Measurements from ENCODE around the gene ANKRD18A. TPM values are rescaled to one million over a fixed set of nuclear protein-coding genes. Genes with fewer than 3 reads are reported as not detected.
A peak's percentile ranks its signal among the peaks of the same experiment; 100 is the strongest.

The ANKRD18A gene
- not detected for polyA plus RNA-seq (2012; ENCODE audit: insufficient read depth, insufficient read length, low read depth)

DNA sequence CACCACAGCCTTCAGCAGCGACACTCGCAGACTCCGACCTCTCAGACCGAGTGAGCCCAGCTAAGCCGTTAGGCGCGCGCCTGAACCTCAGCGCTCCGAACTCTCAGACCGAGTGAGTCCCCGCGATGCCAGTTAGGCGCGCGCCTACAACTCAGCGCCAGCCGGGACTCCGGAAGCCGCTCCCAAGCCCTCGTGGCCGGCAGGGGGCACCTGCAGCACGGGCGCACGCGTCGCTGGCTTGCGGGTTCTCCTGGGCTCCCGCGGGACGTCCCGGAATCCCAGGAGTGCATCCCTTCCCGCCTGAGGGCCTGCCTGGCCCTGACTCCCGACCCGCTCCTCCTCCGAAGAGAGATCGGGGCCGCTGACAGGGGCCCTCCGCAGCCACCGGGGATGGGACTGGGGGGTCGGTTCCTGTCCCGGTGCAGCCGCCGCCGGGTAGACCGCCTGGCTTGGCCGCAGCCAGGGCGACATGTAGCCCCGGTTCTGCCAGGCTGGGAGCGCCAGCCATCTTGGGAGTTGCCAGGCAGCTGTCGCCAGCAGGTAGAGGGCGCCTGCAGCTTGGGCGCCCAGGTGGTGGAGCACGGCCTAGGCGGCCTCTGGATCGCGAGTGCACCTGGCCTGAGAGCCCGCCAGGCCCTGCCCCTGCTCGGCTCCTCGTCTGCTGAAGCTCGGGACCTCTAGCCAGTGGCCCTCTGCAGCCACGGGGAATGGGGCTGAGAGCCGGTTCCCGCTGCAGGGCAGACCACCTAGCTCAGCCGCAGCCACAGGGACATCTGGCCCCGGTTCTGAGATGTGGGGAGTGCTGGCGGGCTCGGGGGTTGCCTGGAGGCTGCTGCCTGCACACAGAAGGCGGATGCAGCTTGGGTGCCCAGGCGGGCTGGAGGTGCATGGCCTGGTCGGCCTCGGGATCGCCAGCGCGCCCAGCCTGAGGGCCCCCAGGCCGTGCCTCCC lies at the start of gene ANKRD18A:
Gene ANKRD18A, minus strand, starts transcription at position 114 of the 951 bp plus-strand sequence. CDS start 311 bp downstream, outside the sequence.
- peaks cover 80% of the 10 kb centered on the region for H3K27me3 ChIP-seq

DNA sequence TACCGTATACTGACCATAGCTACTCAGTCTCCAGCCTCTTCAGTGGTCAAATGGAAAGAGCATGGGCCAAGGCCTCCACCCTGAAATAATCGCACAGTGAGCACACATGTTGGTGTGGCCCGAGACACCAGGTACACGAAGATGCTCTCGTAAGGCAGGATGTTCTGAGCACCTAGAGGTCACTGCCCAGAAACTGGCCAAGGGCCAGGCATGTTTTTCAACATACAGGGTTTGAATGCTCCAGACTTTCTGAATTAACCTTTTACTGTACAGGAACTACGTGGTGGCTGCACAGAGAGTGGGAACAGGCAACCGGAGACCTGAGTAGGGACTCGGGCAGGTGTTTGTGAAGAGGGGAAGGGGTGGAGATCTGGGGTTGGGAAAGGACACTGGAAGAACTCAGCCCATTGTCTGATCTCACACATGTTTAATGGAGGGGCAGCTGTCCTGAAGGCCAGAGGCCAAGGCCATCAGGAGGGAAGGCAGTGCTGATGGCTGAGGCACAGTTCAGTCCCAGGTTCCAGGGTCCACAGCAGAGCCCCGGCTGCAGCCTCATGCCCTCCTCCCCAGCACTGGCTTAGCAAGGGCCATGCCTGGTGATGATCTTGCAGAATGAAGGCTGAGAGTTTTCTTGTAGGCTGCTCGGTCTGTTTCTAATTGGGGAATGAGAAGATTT lies 48.5 kb upstream of the ANKRD18A start:
- Histone ChIP-seq H3K27me3 (no peaks in the 10 kb centered on the region), H3K9me3 (no peaks in the 10 kb centered on the region), H3K36me3 (no peaks in the 10 kb centered on the region), H3K4me1 (no peaks in the 10 kb centered on the region), H3K4me3 (ENCODE audit: low read depth, low read length) (no peak overlapping the region)
- TF ChIP-seq, protein P1, sequence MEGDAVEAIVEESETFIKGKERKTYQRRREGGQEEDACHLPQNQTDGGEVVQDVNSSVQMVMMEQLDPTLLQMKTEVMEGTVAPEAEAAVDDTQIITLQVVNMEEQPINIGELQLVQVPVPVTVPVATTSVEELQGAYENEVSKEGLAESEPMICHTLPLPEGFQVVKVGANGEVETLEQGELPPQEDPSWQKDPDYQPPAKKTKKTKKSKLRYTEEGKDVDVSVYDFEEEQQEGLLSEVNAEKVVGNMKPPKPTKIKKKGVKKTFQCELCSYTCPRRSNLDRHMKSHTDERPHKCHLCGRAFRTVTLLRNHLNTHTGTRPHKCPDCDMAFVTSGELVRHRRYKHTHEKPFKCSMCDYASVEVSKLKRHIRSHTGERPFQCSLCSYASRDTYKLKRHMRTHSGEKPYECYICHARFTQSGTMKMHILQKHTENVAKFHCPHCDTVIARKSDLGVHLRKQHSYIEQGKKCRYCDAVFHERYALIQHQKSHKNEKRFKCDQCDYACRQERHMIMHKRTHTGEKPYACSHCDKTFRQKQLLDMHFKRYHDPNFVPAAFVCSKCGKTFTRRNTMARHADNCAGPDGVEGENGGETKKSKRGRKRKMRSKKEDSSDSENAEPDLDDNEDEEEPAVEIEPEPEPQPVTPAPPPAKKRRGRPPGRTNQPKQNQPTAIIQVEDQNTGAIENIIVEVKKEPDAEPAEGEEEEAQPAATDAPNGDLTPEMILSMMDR (IDR thresholded peaks at IDR 0.05; ENCODE audit: low read depth, low read length) = no peak
- no peak for DNase-seq

More for the DNA sequence above, at the start of gene ANKRD18A:
- Histone ChIP-seq H3K9me3 (no peaks in the 10 kb centered on the region), H3K36me3 (no peaks in the 10 kb centered on the region), H3K4me3 (ENCODE audit: low read depth, low read length) (peak within 1 kb of the TSS; percentile 58), H3K4me1 (peaks cover 4% of the 10 kb centered on the region; the same call in 1 of the 2 replicates)
- TF ChIP-seq, protein P1 (IDR thresholded peaks at IDR 0.05; ENCODE audit: low read depth, low read length) = peak; percentile 70
- DNase-seq = peak; percentile 87

DNA sequence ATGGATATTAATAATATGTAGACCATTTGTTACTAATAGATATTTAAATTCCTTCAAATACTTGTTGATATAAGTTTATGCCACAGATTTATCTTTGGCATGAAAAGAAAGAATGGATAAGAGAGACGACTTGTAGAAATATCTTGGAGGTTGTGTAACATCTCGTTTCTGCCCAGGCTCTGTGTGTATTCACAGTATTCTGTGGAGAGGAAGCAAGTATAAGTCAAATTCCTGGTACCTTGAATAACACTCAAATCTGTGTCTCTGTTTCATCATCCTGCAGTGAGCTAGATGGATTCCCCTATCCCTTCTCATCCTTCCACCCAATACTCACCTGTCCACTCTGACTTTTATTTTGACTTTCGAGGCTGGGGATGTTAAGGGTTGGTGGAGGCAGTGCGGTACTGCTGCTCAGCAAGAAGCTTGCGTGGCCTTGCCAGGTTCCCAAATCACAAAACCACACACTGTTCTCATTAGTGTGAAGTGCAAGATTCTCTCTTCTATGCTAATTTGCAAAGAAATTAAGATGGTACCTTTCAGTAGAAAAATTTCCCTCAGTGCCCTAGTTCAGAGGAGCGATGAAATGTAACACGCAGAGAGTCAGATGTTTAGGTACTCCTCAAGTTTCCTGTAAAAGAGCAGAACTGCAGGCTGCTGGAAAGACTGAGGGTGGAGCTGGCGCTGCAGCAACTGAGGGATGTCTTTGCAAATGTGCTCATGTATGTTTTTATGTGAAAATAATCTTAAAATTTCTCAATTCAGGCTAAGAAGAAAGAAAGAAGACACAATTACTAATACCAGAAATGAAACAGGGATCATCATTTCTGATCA lies 42.6 kb upstream of the ANKRD18A start:
- no peak for DNase-seq

DNA sequence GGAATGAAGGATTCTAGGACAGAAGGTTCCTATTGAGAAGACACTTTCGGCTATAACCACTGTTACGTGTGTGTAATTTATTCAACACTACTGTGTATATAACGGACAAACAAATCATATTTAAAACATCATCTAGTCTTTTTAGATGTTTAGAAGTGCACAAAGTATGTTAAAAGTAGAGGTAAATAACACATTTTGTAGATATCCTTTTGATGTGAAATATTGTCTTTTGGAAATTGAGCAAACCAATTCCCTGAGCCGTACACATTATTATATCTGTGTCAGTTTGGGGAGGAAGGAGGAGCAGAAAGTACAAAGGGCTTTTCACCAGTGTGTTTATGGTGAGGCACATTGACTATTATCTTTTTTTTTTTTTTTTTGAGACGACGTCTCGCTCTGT lies 39.1 kb upstream of the ANKRD18A start:
- Histone ChIP-seq H3K27me3 (peaks cover 4% of the 10 kb centered on the region), H3K4me1 (no peaks in the 10 kb centered on the region), H3K4me3 (ENCODE audit: low read depth, low read length) (no peak overlapping the region), H3K9me3 (no peaks in the 10 kb centered on the region), H3K36me3 (no peaks in the 10 kb centered on the region)
- DNase-seq = no peak
- TF ChIP-seq, protein P1 (IDR thresholded peaks at IDR 0.05; ENCODE audit: low read depth, low read length) = no peak

More for the DNA sequence above, 42.6 kb upstream of the ANKRD18A start:
- Histone ChIP-seq H3K9me3 (no peaks in the 10 kb centered on the region), H3K4me3 (ENCODE audit: low read depth, low read length) (no peak overlapping the region), H3K27me3 (no peaks in the 10 kb centered on the region), H3K36me3 (no peaks in the 10 kb centered on the region), H3K4me1 (no peaks in the 10 kb centered on the region)
- TF ChIP-seq, protein P1 (IDR thresholded peaks at IDR 0.05; ENCODE audit: low read depth, low read length) = peak; percentile 36

DNA sequence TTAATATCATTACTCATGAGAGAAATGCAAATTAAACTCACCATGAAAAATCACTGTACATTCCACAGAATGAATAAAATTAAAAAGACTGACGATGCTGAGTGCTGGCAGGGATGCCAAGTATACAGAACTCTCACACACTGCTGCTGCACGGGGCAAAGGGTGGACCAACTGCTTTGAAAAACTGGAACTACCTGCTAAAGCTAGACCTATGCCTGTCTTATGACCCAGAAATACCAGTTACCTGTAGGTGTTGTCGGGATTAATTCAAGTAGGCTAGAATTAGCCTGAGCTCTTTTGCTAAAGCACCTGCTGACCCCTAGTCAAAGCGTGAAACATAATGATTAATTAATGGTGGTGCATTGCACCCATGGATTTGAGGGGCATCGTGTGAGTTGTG lies 36.5 kb upstream of the ANKRD18A start:
- H3K4me3 ChIP-seq (ENCODE audit: low read depth, low read length) = no peak overlapping the region
- H3K27me3 ChIP-seq = peaks cover 4% of the 10 kb centered on the region
- H3K36me3 ChIP-seq = no peaks in the 10 kb centered on the region
- no peaks in the 10 kb centered on the region for H3K4me1 ChIP-seq
- no peaks in the 10 kb centered on the region for H3K9me3 ChIP-seq
- TF ChIP-seq, protein P1 (IDR thresholded peaks at IDR 0.05; ENCODE audit: low read depth, low read length) = no peak
- no peak for DNase-seq
